HG02852 (cell line): ENCODE measurements around the gene SNAPC2.
A peak's percentile ranks its signal among the peaks of the same experiment; 100 is the strongest.

Experiments used
- ATAC-seq: cut with Tn5 transposase; IDR thresholded peaks from one replicate; pipeline ENCODE4 v1.9.1; 2021; ENCODE audit warnings: mild to moderate bottlenecking, moderate library complexity; ENCODE audit not compliant: unreplicated experiment

The SNAPC2 gene, protein sequence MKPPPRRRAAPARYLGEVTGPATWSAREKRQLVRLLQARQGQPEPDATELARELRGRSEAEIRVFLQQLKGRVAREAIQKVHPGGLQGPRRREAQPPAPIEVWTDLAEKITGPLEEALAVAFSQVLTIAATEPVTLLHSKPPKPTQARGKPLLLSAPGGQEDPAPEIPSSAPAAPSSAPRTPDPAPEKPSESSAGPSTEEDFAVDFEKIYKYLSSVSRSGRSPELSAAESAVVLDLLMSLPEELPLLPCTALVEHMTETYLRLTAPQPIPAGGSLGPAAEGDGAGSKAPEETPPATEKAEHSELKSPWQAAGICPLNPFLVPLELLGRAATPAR

DNA sequence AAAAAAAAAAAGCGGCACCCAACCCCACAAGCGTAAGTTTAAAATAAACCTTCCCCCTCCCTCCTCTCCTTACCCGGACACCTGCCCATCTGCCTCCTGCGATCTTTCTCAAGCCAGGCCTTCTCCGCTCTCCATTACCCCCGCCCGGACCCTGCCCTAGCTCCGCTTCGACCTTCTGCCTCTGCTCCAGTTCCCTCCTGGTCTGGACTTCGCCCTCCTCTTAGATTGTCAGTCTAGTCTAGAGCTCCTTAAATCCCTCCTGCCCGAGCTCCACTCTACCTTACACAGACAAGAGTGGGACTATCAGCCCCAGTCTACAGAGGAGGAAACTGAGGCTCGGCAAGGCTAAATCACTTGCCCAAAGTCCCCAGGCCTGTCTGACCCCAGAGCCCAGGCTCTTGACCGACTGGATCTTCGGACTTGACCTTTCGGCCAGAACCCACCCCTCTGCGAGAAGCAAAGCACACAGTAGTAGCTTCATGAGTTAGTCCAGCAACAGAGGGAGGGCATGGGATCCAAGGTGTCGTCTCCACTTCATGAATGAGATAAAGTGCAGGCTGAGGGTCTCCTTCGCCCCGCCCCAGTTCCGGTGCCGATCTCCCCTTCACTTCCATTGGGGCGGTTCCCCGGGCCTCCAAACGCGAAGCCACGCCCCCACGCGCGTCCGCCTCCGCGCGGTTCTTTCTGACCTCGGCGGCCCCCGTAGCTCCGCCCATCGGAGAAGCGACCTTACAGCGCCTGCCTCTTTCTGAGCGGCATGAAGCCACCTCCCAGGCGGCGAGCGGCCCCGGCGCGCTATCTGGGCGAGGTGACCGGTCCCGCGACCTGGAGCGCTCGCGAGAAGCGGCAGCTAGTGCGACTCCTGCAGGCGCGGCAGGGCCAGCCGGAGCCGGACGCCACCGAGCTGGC is at the start of gene SNAPC2:
SNAPC2 (plus strand) TSS at position 729 of the 909 bp plus-strand sequence; CDS start at position 758, 29 bp downstream.
- peak; percentile 58 for ATAC-seq

- no peak for ATAC-seq
These were observed 49.3 kb upstream of the SNAPC2 start for GRCh38 chr19:7870571-7871436.

DNA sequence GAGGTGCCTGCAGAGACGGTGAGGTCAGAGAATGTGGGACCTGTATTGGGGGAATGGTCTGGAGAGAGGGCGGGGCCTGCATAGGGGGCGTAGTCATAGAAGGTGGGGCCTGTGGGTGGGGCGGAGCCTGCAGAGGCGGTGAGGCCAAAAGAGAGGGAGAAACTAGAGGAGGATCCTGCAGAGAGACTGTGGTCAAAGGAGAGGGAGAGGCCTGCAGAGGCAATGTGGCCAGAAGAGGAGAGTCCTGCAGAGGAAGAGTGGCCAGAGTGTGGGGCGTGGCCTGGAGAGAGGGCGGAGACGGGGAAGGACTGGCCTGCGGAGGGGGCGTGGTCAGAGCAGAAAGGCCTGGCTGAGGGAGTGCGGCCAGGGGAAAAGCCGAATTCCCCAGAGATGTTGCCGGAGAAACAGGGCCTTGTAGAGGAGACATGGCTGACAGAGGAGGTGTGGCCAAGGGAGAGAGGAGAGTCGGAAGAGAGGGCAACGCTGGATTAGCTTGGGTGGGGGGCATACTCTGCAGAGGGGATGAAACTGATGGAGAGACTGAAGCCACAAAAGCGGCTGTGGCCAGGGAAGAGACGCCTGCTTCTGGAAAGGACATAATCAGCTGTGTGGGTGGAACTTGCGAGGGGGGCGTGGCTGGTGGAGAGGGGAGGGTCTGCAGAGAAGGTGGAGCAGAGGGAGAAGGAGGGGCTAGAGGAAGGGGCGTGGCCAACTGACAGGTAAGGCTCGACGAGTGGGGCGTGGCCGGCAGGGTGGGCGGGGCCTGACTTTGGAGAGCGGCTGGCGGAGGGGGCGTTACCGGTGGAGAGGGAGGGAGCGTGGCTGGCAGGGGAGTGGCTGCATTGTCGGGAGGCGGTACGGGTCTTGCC is 48.5 kb upstream of the SNAPC2 start:
- no peak for ATAC-seq

DNA sequence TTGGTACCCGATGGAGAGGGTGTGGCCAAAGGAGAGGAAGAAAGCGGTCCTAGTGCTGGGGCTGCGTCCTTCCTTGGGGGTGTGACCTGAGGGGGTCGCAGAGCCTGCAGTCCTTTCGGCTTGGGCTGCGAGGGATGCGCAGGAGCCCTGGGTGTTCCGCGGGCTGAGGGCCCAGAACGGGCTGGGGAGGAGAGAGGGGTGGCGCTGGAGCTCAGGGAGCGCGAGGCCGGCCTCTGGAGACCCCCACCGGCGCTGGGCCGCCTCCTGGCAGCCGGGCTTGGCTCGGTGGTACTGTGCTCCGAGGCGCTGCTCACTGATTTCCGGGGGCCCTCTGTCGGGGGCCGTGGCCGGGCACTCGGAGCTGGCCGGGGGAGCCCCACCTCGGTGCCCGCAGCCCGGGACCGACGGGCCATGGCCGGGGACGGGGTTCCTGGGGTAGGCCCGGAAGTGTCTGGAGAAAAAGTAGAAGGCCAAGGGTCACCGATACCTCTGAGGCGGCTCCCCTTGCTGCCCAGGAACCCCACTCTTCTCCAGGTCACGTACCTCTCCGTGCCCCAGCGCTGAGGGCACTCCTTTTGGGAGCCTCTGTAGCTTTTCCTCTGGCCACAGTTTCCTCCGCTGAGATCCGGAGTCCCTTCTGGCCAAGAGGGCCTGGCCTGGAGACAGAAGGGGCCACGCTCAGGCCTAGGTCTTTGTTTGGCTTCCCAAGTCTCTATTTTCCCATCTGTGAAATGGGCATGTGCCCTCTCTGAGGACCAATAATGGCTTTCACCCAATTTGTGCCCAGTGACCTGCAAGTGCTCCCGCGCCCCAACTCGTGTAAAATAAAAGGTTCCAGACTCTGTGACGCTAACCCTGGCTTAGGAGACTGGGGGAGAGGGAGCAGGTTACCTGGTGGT is 47.6 kb upstream of the SNAPC2 start:
- no peak for ATAC-seq

DNA sequence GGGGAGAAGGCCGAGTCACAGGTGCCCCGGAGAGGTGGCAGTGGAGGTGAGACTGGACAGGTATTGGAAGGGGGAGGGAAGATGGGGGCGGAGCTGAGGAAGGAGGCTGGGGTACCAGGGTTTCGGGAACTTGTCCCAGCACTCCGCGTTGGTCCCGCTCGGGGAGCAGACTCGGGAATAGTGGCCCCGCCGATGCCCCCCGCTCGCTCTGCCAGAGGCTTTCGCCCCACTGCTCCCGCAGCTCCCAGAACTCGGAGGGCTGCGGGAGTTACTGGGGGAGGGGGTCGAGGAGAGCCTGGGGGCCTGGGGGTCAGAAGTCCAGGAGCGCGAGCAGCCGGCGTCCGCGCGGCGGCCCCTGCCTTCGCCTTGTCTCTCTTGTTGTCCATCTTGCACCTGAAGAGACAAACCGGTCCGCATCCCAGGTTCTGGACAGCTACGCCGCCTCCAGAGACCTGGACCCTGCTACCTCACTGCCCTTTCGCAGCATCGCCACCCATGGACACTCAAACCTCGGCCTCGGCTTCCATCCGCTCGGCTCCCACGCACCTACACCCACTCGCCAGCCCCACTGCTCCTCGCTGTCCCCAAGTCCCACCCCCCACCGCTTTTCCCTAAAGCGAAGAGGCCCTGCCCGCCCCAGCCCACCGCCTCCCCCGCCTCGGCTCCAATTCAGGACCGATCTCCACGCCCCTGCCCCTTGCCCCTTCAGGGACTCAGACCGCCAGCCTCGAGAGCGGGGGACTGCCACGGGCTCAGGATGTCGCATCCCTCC is 46.6 kb upstream of the SNAPC2 start:
- ATAC-seq = no peak

DNA sequence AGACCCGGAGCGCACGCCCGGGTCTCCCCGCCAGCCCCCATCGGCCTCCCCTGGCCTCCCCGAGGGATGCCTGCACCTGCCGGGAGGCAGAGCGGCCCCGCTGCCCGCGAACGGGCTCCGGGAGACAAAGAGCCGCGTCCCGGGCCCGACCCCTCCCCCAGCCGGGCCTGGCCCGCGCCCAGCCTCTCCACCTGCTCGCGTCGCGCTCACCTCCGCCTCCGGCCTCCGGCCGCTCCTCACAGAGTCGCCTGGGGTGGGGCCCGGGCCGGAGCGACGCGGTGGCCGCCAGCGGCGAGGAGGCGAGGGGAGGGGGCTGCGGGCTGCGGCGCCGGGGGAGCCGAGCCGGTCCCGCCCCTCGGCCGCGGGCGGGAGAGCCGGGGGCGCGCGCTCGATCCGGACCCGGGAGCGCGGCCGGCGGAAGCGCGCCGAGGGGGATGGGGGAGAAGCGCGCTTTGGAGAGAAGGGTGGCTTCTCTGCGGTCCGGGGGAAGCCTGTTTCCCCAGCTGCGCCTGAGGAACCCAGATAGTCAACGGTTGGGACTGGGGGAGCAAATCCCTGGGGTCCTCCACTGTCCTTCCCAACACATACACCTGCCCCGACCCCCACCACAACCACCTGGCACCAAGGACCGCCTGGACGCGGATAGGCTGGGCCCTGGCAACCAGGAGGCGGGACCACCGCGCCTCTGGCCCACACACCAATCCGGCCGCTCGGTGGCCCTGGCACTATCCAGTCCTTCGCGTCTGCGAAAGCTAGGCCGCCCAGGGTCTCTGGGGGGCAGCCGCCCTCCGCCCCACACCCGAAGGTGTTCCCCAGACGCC is 45.9 kb upstream of the SNAPC2 start, which contains the start of gene PRR36:
PRR36 (minus strand) TSS at position 315 of the 821 bp plus-strand sequence. CDS start 701 bp downstream, outside the sequence.
- ATAC-seq = no peak

DNA sequence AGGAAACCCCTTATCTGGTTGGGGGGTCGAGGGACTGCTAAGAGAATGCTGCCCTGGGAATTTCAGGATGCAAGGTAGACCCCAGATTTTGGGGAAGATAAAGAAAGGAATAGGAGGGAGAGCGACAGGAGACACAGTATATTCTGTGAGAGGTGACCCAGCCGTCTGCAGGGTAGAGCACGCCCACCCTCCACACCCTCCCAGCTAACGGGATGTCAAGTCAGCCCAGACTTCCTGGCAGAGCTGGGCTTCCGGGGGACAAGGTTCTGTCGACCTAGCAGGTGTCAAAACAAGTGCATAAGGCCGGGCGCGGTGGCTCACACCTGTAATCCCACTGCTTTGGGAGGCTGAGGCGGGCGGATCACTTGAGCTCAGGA is 45.3 kb upstream of the SNAPC2 start:
- ATAC-seq = no peak

GRCh38 chr19:7877249-7877836 is 42.8 kb upstream of the SNAPC2 start:
- no peak for ATAC-seq

DNA sequence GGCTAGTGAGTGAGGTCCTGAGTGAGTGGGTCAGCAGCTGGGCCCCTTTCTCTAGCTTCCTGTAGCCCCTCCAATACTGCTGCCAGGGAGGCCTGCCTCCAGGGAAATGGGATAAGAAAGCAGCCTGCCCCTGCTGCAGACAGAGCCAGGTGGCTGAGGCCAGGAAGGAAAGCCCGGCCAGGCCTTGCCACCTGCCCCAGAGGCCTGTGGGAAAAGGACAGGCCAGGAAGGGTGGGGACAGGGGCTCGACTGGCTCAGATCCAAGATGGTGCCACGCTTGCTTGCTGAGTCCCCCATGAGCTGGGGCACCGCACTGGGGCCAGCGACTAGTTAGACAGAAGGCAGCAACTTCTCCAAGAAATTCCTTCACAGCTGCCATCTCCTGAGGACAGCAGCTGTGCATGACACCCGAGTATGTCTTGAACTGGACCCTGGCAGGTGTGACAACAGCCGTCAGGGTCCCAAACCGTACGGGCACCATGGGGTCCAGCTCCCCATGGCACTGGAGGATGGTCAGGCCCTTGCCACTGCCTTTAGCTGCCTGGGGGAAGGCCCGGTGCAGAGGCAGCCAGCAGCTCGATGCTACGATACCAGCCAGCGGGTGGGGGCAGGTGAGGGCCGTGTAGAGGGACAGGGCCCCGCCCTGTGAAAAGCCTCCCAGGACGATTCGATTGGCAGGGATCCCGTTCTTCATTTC is 40.9 kb upstream of the SNAPC2 start:
- no peak for ATAC-seq

DNA sequence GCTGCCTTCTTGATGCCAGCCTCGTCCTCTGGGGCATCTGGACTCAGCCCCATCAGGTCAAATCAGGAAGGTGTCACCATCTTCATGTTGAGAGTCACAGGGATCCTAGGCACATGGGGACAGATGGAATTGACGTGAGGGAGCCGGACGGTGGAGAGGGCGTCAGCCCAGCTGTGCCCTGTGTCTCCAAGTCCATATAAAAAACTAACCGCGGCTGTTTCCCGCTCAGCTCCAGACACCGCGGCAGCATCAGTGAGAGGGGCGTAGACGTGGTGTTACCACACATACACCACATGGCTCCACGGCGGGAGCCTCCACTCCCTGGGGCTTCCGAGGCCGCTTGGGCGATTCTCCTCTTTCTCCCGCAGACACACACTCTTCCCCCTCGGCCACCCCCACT is 40.3 kb upstream of the SNAPC2 start:
- no peak for ATAC-seq

GRCh38 chr19:7881910-7882309 is 38.2 kb upstream of the SNAPC2 start:
- ATAC-seq = no peak

DNA sequence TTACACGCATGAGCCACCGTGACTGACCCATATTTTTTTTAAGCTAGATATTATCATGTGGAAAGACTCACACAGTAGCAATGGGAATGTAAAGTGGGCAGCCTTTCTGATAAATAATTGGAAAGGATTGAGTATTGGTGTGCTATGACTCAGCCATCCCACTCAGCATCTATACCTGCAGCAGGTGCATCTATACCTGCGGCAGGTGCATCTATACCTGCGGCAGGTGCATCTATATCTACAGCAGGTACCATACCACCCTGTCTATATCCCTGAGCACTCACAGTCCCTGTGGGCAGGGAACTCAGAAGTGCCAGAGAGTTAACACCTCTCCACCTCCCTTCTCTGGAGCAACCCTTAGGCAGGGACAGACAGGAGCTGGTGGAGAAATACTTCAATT is 37.0 kb upstream of the SNAPC2 start:
- no peak for ATAC-seq

DNA sequence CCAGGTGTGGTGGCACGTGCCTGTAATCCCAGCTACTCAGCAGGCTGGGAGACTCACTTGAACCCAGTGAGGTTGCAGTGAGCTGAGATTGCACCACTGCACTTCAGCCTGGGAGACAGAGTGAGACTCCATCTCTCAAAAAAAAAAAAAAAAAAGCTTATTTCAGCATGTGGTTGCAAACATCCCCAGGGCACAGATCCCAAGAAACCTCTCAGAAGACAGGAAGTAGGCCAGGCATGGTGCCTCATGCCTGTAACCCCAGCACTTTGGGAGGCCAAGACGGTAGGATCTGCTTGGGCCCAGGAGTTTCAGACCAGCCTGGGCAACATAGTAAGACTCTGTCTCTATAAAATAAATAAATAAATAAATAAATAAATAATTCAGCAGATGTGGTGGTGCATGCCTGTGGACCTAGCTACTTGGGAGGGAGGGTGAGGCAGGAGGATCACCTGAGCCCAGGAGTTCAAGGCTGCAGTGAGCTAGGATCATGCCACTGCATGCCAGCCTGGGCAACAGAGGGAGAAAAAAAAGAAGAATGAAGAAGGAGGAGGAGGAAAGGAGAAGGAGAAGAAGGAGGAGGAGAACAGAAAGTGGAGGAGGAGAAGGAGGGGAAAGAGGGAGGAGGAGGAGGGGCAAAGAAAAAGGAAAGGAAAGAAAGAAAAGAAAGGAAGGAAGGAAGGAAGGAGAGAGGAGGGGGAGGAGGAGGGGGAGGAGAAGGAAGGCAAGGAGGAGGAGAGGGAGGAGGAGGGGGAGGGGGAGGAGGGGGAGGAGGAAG is 36.2 kb upstream of the SNAPC2 start:
- ATAC-seq = no peak

DNA sequence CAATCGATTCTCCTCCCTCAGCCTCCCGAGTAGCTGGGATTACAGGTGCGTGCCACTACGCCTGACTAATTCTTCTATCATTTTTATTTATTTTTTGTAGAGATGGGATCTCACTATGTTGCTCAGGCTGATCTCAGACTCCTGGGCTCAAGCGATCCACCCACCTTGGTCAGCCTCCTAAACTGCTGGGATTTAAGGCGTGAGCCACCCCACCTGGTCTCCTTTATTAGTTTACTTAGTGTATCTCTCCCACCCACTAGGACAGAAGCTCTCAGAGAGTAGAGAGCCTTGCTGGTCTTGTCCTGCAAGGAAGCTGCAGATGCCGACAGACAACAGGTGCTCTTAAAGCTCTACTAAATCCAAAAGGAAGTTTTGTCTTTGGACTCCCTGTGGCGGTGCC is 34.3 kb upstream of the SNAPC2 start:
- no peak for ATAC-seq

DNA sequence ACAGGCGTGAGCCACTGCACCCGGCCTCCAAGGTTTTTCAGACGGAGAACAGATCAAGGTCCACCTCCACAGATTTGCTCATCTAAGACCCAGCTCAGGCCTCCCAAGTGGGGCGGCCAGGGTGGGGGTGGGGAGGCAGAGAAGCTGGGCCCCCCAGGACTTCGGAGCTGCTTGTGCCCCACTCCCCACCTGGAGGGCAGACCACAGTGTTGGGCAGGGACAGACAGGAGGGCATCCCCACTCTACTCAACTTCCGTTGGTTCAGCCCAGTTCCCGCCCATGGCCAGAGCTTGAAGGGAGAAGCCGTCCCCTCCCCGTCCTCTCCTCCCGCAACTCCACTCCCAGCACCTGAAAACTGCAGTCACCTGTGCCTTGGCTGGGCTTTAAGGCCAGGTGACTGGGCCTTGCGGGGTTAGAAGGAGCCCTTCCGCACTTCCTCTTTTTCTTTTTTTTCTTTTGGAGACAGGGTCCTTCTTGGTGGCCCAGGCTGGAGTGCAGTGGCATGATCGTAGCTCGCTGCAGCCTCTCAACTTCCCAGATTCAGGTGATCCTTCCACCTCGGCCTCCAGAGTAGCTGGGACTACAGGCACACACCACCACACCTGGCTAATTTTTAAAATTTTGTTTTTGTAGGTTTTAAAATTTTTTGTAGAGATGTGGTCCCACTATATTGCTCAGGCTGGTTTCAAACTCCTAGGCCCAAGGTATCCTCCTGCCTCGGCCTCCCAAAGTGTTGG is 32.6 kb upstream of the SNAPC2 start:
- ATAC-seq = no peak
